Astrocyte (in vitro differentiated cells and primary cell): ENCODE data around the gene PLD2.

Source experiments
- EZH2 ChIP-seq: IDR thresholded peaks from 2 replicates; pipeline ENCODE4 v1.6.1; 2012; ENCODE audit warnings: mild to moderate bottlenecking, low read length, inconsistent platforms; ENCODE audit not compliant: insufficient read depth
- TF ChIP-seq, protein P1 (sequence below): IDR thresholded peaks from 2 replicates; pipeline ENCODE4 v1.5.1; 2011; ENCODE audit warnings: low read depth, mild to moderate bottlenecking, inconsistent platforms, low read length, moderate library complexity; ENCODE audit not compliant: insufficient read depth

DNA sequence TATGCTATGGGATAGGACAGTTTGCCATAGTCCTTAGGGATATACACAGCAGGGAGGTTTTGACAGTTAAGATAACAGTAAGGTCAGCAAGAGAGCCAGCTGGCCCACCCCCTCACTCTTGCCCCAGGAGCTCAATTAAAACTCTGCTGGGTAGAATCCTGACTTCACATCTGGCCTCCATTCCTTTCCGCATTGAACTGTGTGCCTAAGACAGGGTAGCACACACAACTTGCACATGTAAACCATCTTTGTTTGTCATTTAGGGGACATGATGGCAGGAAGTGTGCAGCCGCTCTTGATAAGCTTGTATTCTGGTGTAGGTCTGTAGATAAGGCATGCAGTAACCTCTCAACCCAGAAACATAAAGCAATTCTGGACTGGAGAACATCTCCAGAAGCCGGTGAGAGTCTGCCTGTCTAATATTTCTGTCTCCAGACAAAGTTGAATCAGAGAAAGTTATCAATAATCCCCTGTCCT lies 31.4 kb downstream of the PLD2 start:
- TF ChIP-seq, protein P1, sequence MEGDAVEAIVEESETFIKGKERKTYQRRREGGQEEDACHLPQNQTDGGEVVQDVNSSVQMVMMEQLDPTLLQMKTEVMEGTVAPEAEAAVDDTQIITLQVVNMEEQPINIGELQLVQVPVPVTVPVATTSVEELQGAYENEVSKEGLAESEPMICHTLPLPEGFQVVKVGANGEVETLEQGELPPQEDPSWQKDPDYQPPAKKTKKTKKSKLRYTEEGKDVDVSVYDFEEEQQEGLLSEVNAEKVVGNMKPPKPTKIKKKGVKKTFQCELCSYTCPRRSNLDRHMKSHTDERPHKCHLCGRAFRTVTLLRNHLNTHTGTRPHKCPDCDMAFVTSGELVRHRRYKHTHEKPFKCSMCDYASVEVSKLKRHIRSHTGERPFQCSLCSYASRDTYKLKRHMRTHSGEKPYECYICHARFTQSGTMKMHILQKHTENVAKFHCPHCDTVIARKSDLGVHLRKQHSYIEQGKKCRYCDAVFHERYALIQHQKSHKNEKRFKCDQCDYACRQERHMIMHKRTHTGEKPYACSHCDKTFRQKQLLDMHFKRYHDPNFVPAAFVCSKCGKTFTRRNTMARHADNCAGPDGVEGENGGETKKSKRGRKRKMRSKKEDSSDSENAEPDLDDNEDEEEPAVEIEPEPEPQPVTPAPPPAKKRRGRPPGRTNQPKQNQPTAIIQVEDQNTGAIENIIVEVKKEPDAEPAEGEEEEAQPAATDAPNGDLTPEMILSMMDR: no peak
- no peak for TF ChIP-seq EZH2
